Measurements from ENCODE around the gene CDH4.

The CDH4 gene

DNA sequence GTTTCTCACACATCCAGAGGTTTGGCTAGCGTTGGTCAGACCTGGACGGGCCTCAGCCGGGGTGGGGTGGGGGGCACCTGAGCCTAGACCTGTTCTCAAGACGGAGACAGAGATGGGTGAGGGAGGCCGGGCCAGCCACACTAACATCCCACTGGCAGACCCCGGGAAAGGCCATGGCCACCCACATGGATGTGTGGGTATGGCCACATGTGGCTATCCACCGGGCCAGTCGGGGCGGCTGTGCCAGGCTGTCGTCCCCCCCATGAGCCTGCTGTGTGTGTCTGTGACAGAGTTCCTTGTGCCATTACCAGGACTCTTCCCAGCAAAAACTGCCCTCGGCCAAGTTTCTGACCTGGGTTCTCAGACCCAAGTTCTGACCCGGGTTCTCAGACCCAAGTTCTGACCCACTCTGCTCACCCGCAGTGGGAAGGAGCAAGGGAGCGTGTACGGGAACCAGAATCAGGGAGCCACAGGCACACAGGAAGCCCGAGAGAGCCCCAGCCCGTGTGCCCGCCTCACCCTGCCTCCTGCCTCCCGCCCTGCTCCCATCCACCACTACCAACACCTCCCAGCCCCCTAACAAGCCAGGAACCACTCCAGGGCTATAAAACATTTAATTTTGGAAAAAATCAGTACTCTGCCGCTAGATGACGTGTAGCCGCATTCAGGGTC lies 558.1 kb downstream of the CDH4 start:
- no peak for DNase-seq (ENCODE audit: low read depth)
- TF ChIP-seq, protein P1, sequence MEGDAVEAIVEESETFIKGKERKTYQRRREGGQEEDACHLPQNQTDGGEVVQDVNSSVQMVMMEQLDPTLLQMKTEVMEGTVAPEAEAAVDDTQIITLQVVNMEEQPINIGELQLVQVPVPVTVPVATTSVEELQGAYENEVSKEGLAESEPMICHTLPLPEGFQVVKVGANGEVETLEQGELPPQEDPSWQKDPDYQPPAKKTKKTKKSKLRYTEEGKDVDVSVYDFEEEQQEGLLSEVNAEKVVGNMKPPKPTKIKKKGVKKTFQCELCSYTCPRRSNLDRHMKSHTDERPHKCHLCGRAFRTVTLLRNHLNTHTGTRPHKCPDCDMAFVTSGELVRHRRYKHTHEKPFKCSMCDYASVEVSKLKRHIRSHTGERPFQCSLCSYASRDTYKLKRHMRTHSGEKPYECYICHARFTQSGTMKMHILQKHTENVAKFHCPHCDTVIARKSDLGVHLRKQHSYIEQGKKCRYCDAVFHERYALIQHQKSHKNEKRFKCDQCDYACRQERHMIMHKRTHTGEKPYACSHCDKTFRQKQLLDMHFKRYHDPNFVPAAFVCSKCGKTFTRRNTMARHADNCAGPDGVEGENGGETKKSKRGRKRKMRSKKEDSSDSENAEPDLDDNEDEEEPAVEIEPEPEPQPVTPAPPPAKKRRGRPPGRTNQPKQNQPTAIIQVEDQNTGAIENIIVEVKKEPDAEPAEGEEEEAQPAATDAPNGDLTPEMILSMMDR (IDR thresholded peaks at IDR 0.05; ENCODE audit: low read length, missing control alignments) = no peak
- no peak overlapping the region for H3K4me3 ChIP-seq (replicated peaks; ENCODE audit: low read depth, low read length)

DNA sequence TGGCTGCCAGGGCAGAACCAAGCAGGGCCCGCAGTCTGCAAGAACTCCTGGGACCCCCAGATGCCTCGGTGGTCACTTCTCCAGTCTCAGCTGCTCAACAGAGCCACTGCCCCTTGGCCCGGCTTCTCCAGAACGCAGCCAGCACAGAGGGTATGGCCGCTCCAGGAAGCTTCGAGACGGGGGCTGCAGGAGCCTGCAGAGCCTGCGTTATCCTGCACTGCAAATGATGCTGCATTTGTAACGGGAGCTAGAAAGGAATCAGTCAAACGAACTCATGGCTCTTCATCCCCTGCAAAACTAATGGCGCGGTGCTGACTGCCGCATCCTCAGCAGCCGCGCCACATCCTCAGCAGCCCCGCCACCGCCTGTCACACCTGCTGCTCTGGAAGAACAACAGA lies 558.7 kb downstream of the CDH4 start:
- no peak overlapping the region for H3K4me3 ChIP-seq (replicated peaks; ENCODE audit: low read depth, low read length)
- TF ChIP-seq, protein P1 (IDR thresholded peaks at IDR 0.05; ENCODE audit: low read length, missing control alignments) = no peak
- DNase-seq (ENCODE audit: low read depth) = no peak

DNA sequence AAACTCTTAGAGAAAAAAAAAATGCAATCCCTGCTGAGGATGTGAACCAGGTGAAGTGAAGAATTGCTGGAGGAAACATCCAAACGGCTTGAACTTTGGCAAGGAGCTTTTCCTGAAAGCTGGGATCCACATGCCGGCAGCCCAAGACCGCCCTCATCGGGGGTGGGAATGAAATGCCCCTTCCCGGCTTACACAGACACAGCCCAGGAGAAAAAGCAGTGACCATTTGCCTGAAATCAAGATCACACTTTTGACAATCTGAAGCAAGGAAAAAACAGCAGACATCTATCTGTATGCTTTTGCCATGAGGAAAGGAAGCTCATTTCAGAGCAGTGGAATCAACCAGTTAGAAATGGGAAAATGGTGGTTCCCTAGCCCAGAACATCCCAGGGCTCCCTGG lies 559.1 kb downstream of the CDH4 start:
- DNase-seq (ENCODE audit: low read depth) = no peak
- TF ChIP-seq, protein P1 (IDR thresholded peaks at IDR 0.05; ENCODE audit: low read length, missing control alignments) = no peak
- no peak overlapping the region for H3K4me3 ChIP-seq (replicated peaks; ENCODE audit: low read depth, low read length)

DNA sequence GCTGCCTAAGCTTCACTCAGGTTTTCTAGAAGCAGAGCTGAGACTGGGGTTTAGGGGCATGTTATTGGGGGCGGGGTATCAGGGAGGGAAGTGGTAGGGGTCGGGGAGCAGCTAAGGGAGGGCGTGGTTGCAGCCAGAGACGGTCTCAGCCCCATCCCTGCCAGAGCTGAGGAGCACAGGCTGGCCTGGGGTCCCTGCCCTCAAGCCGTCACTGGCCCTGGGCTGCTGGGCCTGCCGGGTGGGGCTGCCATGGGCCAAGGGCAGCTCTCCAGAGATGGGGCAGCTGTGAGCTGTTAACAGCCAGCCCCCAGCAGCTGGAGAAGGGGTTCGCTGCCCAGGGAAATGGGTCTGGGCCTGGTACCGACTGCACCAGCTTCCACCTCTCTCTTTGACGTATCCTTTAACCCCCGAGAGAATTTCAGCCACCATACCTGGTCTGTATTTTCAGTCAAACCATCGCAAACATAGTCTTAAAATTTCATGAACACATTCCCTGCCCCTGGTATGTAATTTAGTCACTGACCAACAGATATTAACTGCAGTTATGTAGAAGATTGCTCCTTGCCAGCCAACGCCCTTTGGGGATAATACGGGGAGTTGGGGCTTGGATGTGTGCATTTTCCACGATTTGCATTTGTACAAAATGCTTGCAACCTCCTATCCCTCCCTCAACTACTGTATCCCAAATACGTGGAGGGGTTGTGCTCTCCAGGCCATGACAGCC lies 560.2 kb downstream of the CDH4 start:
- H3K4me3 ChIP-seq (replicated peaks; ENCODE audit: low read depth, low read length) = no peak overlapping the region
- DNase-seq (ENCODE audit: low read depth) = no peak
- TF ChIP-seq, protein P1 (IDR thresholded peaks at IDR 0.05; ENCODE audit: low read length, missing control alignments) = no peak

DNA sequence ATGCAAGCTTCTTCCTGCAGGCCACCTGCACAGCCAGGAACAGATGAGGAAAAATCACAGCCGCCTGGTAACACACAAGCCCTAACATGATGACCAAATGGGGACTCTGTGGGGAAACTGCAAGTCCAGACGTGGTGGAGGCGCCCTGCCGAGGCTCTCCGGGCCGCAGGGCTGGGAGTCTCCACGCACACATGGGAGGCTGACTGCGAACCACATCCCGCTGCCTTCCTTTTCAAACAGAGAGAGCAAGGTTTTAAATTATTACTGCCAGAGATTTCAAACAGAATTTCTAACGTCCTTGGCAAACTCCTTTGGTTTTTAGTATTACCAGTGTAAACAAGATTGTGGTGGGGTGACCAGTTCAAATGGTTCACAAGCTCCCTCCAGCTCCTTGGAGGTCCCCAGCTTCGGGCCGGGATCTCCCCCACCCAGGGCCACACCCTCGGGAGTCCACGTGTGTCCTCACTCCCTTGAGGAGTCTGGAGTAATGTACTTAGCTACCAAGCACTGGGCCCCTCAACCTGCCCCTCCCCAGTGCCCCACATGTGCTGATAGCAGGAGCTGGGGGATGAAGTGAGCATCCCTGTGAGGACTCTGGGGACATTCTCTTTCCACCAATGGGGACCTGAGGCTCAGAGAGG lies 560.9 kb downstream of the CDH4 start:
- TF ChIP-seq, protein P1 (IDR thresholded peaks at IDR 0.05; ENCODE audit: low read length, missing control alignments) = no peak
- no peak overlapping the region for H3K4me3 ChIP-seq (replicated peaks; ENCODE audit: low read depth, low read length)
- no peak for DNase-seq (ENCODE audit: low read depth)

DNA sequence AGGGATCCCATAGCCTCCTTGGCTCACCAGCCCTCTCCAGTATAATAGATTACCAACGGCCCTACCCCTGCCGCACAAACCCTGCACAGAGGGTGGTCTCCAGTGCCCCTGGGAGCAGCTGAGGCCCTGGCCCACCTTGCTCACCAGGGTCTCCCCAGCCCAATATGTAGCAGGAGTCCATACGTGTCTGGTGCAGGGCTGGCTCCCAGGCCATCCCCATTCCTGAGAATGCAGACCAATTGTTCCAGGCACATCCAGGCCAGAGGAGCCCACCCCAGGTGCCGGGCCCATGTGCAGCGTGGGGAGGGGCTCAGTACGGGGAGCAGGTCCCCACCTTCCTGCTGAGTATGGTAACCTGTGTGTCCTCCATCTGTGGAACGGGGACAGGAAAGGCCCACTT lies 561.7 kb downstream of the CDH4 start:
- TF ChIP-seq, protein P1 (IDR thresholded peaks at IDR 0.05; ENCODE audit: low read length, missing control alignments) = no peak
- DNase-seq (ENCODE audit: low read depth) = no peak
- H3K4me3 ChIP-seq (replicated peaks; ENCODE audit: low read depth, low read length) = no peak overlapping the region
